NT2/D1 (cell line): Measurements from ENCODE around the gene MYD88.

Source experiments
- SUZ12 ChIP-seq: IDR thresholded peaks from 2 replicates; pipeline ENCODE4 v1.6.1; 2011; ENCODE audit not compliant: insufficient read length, insufficient read depth; ENCODE audit errors: extremely low read depth
- YY1 ChIP-seq: IDR thresholded peaks from 2 replicates; pipeline ENCODE4 v1.6.1; 2011; ENCODE audit not compliant: insufficient read length, insufficient read depth

- TF ChIP-seq YY1 (no peak), SUZ12 (no peak)
Observed at GRCh38 chr3:38136777-38137614, 1.5 kb upstream of the MYD88 start, which contains the start of gene ACAA1.
